GM12878 (cell line): ENCODE measurements around the gene DISC1. TPM values are rescaled to one million over a fixed set of nuclear protein-coding genes. Genes with fewer than 3 reads are reported as not detected.

Experiments
- ATAC-seq: fragments of 200-7000 bp; cut with Tn5 transposase; 3 replicates; pipeline ENCODE4 v1.9.1; 2020; ENCODE audit warnings: mild to moderate bottlenecking, moderate library complexity
- BruUV-seq: library from RNA; stranded (reverse); fragments of 400-500 nt; replicated peaks from 2 replicates; lab custom pipeline; 2021; lab: Mats Ljungman, UMichigan
- CTCF ChIA-PET: fragments of 300-600 bp; sonication (Branson Sonifier 250); formaldehyde crosslinking; extraction: SDS; loops from one replicate; lab custom pipeline; 2021; ENCODE audit warnings: inconsistent platforms; lab: Yijun Ruan, JAX
- POLR2A ChIA-PET: fragments of 350-600 bp; formaldehyde crosslinking; extraction: SDS; loops from one replicate; lab custom pipeline; 2021; ENCODE audit warnings: inconsistent platforms; lab: Charles Lee
- RAD21 ChIA-PET: fragments of 300-600 bp; sonication (Branson Sonifier 250); formaldehyde crosslinking; loops from one replicate; lab custom pipeline; 2023; ENCODE audit warnings: antibody characterized with exemption; ENCODE audit not compliant: unreplicated experiment; lab: Charles Lee
- SMC1A ChIA-PET: fragments of 300-600 bp; sonication (Branson Sonifier 250); formaldehyde crosslinking; loops from one replicate; lab custom pipeline; 2023; ENCODE audit not compliant: unreplicated experiment, uncharacterized antibody; lab: Charles Lee
- DNase-seq: peaks from one replicate; pipeline ENCODE4 v3.0.0-alpha.2; 2011; ENCODE audit warnings: low read depth, low spot score
- FAIRE-seq: peaks from 3 replicates; lab custom pipeline; 2011; peaks lifted over from hg19 to GRCh38; lab: Jason Lieb, UNC
- H2AFZ ChIP-seq: 2 replicates; pipeline ENCODE4 v1.6.0; 2011; ENCODE audit warnings: low read depth, low read length, control low read depth; ENCODE audit not compliant: control insufficient read depth
- H3K27ac ChIP-seq: 2 replicates; pipeline ENCODE4 v1.5.1; 2011; ENCODE audit warnings: control low read depth; ENCODE audit not compliant: control insufficient read depth, insufficient read depth
- H3K27me3 ChIP-seq, 2 experiments: replicated peaks in 1 of 2; 2 replicates each; pipeline versions ENCODE4 v1.6.0 to v1.6.1; 2011; ENCODE audit warnings: low read length in 1 of 2; ENCODE audit not compliant: control insufficient read depth in 2 of 2, insufficient read depth in 2 of 2
- H3K36me3 ChIP-seq, 2 experiments: 2 replicates each; pipeline ENCODE4 v1.5.1; 2011; ENCODE audit warnings: low read length in 1 of 2; ENCODE audit not compliant: control insufficient read depth in 2 of 2, insufficient read depth in 2 of 2
- H3K4me1 ChIP-seq: 2 replicates; pipeline ENCODE4 v1.6.1; 2011; ENCODE audit warnings: mild to moderate bottlenecking, low read length, moderate library complexity, mixed read lengths; ENCODE audit not compliant: control insufficient read depth, insufficient read depth
- H3K4me2 ChIP-seq: 2 replicates; pipeline ENCODE4 v1.6.0; 2011; ENCODE audit warnings: control low read depth; ENCODE audit not compliant: control insufficient read depth, insufficient read depth
- H3K4me3 ChIP-seq: fragments of 200-600 bp; sonication (generic); 2 replicates; pipeline ENCODE4 v1.5.1; 2016
- H3K79me2 ChIP-seq: 2 replicates; pipeline ENCODE4 v1.6.0; 2011; ENCODE audit warnings: low read length; ENCODE audit not compliant: control insufficient read depth, insufficient read depth
- H3K9ac ChIP-seq: 2 replicates; pipeline ENCODE4 v1.8.0; 2011; ENCODE audit warnings: low read length, control low read depth, mixed read lengths; ENCODE audit not compliant: control insufficient read depth, insufficient read depth
- H3K9me3 ChIP-seq: replicated peaks from 3 replicates; pipeline ENCODE4 v1.5.1; 2011; ENCODE audit warnings: mild to moderate bottlenecking, low read length; ENCODE audit not compliant: control insufficient read depth, insufficient read depth
- H4K20me1 ChIP-seq: 2 replicates; pipeline ENCODE4 v1.6.0; 2011; ENCODE audit not compliant: control insufficient read depth, insufficient read depth
- BCL11A ChIP-seq: IDR thresholded peaks from 2 replicates; pipeline ENCODE4 v1.6.1; 2011; ENCODE audit warnings: low read depth, low read length
- CHD1 ChIP-seq: IDR thresholded peaks from 2 replicates; pipeline ENCODE4 v1.6.1; 2012; ENCODE audit warnings: low read depth, low read length, improper control_type of control experiment
- EZH2 ChIP-seq: IDR thresholded peaks from 2 replicates; pipeline ENCODE4 v1.6.1; 2012; ENCODE audit warnings: low read depth, mild to moderate bottlenecking, control low read depth, inconsistent platforms, low read length, borderline replicate concordance; ENCODE audit not compliant: control insufficient read depth
- GATAD2B ChIP-seq: fragments of 450-650 bp; conservative IDR thresholded peaks from 2 replicates; pipeline ENCODE4 v1.6.1; 2017; ENCODE audit warnings: low read depth, mild to moderate bottlenecking, moderate library complexity
- JUND ChIP-seq: IDR thresholded peaks from 2 replicates; pipeline ENCODE4 v1.6.1; 2012; ENCODE audit warnings: low read depth, mild to moderate bottlenecking, low read length, improper control_type of control experiment, moderate library complexity
- KAT2A ChIP-seq: conservative IDR thresholded peaks from 2 replicates; pipeline ENCODE4 v1.6.1; 2011; ENCODE audit warnings: low read depth, low read length; ENCODE audit not compliant: control insufficient read depth
- MTA3 ChIP-seq: IDR thresholded peaks from 2 replicates; pipeline ENCODE4 v1.6.1; 2012; ENCODE audit warnings: low read length, inconsistent platforms, borderline replicate concordance
- MXI1 ChIP-seq: fragments of 150-350 bp; IDR thresholded peaks from 2 replicates; pipeline ENCODE4 v1.6.1; 2011; ENCODE audit warnings: low read depth, mild to moderate bottlenecking, inconsistent platforms, low read length, improper control_type of control experiment
- NR2C2 ChIP-seq: IDR thresholded peaks from 2 replicates; pipeline ENCODE4 v1.6.1; 2011; ENCODE audit warnings: borderline replicate concordance, low read depth; ENCODE audit not compliant: control insufficient read depth, insufficient read length
- RCOR1 ChIP-seq: conservative IDR thresholded peaks from 2 replicates; pipeline ENCODE4 v1.6.1; 2012; ENCODE audit warnings: low read depth, low read length, improper control_type of control experiment
- RUNX3 ChIP-seq: IDR thresholded peaks from 2 replicates; pipeline ENCODE4 v1.6.1; 2012; ENCODE audit warnings: low read length, inconsistent platforms
- STAT3 ChIP-seq: IDR thresholded peaks from 2 replicates; pipeline ENCODE4 v1.6.1; 2011; ENCODE audit warnings: low read depth, low read length, improper control_type of control experiment
- WRNIP1 ChIP-seq: IDR thresholded peaks from 2 replicates; pipeline ENCODE4 v1.6.1; 2011; ENCODE audit warnings: low read depth, low read length, improper control_type of control experiment, borderline replicate concordance
- WGBS: methylation state at CpG from one replicate; pipeline ENCODE4 v1.1.6; 2016; ENCODE audit warnings: low lambda C conversion rate; ENCODE audit not compliant: insufficient replicate concordance, insufficient coverage; ENCODE audit errors: missing lambda C conversion rate; 5-methylcytosine and 5-hydroxymethylcytosine counted together
- in situ Hi-C: fragments of 300-500 bp; cut with MboI; formaldehyde crosslinking; loops from 9 replicates; pipeline ENCODE4 v1.14.3; 2018; ENCODE audit warnings: mixed read lengths
- intact Hi-C: fragments of 100-400 bp; cut with micrococcal nuclease; formaldehyde crosslinking; loops from one replicate; pipeline ENCODE4 v1.14.2; 2022; ENCODE audit not compliant: unreplicated experiment
- polyA plus RNA-seq, 11 experiments: library from polyadenylated mRNA; depleted of rRNA in 4 of 11; unstranded in 6 of 11; stranded (reverse) in 5 of 11; fragments of >200 nt; fragmentation: Nextera tagmentation in 4 of 11; fragmentation: Illumina TruSeq in 1 of 11; extraction: Ambion mirVana in 4 of 11; extraction: Trizol in 1 of 11; gene quantifications; 1 replicate in 1 of 11; 2 replicates in 10 of 11; pipeline versions ENCODE4 v1.2.1 to v1.2.3, GENCODE V29; 2011 to 2016; ENCODE audit warnings: inconsistent platforms in 2 of 11, missing spikeins in 2 of 11, low read depth in 1 of 11
- total RNA-seq, 4 experiments: library from RNA; depleted of rRNA in 3 of 4; stranded (reverse); fragments of >200 nt in 3 of 4; fragmentation: Illumina TruSeq in 1 of 4; extraction: Trizol in 1 of 4; gene quantifications; 2 replicates each; pipeline versions ENCODE4 v1.2.1 to v1.2.3, GENCODE V29; 2013 to 2021
- TF ChIP-seq, protein P1 (sequence below): fragments of 450-650 bp; IDR thresholded peaks from 2 replicates; pipeline ENCODE4 v1.6.1; 2014; ENCODE audit warnings: mild to moderate bottlenecking
- TF ChIP-seq, protein P2 (sequence below): IDR thresholded peaks from 2 replicates; pipeline ENCODE4 v1.6.1; 2012; ENCODE audit warnings: low read depth, low read length, improper control_type of control experiment
- TF ChIP-seq, protein P3 (sequence below): fragments of 150-350 bp; IDR thresholded peaks from 2 replicates; pipeline ENCODE4 v1.6.1; 2014; ENCODE audit warnings: mild to moderate bottlenecking, low read depth, low read length

Gene DISC1
- total and polyA plus RNA-seq, 10 of the 15 experiments (the other 5 are each of a cell fraction or from before 2014, with no cell fraction given): 0.05 to 0.72 (median 0.19) TPM; not detected in 1

DNA sequence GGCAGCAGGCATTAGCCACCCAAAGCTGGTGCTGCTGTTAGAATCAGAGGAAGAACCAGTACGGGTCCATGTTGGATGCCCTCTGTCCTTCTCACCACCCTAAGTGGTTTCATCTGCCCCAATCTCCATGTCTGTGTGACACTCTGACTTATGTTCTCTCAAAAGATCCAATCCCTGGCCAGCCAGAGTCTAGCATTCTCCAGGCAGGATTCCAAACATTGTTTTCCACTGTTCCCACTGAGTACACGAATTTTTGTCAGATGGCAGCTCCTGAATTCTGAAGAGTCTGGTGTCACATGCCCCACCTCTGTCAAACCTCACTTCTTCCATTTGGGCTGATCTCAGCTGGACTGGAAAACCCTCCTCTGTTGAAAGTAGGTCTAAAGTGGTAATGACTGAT lies 166.0 kb downstream of the DISC1 start:
- WGBS: 19% methylated on average over 2 of the region's 2 CpGs
- CTCF ChIA-PET: interaction anchor here (1.1 kb wide), 1 partner anchor 10 kb away, joined by 3 read pairs; no protein-coding TSS in a partner anchor

DNA sequence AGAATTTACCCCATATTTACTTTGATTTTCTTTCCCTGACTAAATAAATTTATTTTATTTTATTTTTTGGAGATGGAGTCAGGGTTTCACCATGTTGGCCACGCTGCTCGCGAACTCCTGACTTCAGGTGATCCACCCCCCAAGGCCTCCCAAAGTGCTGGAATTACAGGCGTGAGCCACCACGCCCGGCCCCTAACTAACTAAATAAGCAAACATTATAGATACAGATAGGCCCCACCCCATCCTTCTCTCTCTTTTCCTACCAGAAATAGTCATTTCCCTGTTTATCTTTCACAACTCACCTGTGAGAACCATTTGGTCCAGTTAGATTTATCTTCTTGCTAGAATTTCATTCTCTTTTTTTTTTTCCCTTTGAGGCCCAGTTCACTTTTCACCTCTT lies 167.3 kb downstream of the DISC1 start:
- H2AFZ ChIP-seq: no peak overlapping the region
- POLR2A ChIA-PET: no interaction called here
- no peak overlapping the region for H3K4me2 ChIP-seq
- no peaks in the 10 kb centered on the region for H3K36me3 ChIP-seq
- no TSS peak for BruUV-seq
- FAIRE-seq: no peak
- no peak overlapping the region for H3K9ac ChIP-seq
- H3K27ac ChIP-seq: no peak overlapping the region
- WGBS: 34% methylated on average over 6 of the region's 6 CpGs
- H3K27me3 ChIP-seq: no peaks in the 10 kb centered on the region; a peak in 1 of 4 replicates
- CTCF ChIA-PET: no interaction called here
- intact Hi-C loops (no loop called here), in situ Hi-C loops (no loop called here)
- H3K79me2 ChIP-seq: no peaks in the 10 kb centered on the region
- no peaks in the 10 kb centered on the region for H3K4me1 ChIP-seq
- H3K9me3 ChIP-seq: no peaks in the 10 kb centered on the region
- SMC1A ChIA-PET: no interaction called here
- DNase-seq: no peak
- RAD21 ChIA-PET: no interaction called here
- H4K20me1 ChIP-seq: no peaks in the 10 kb centered on the region
- ATAC-seq: no peak
- no peak overlapping the region for H3K4me3 ChIP-seq
- TF ChIP-seq MTA3 (no peak), RUNX3 (no peak), JUND (no peak), STAT3 (no peak), MXI1 (no peak), WRNIP1 (no peak), KAT2A (no peak)
- TF ChIP-seq, protein P1, sequence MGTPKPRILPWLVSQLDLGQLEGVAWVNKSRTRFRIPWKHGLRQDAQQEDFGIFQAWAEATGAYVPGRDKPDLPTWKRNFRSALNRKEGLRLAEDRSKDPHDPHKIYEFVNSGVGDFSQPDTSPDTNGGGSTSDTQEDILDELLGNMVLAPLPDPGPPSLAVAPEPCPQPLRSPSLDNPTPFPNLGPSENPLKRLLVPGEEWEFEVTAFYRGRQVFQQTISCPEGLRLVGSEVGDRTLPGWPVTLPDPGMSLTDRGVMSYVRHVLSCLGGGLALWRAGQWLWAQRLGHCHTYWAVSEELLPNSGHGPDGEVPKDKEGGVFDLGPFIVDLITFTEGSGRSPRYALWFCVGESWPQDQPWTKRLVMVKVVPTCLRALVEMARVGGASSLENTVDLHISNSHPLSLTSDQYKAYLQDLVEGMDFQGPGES: no peak
- TF ChIP-seq, protein P2, sequence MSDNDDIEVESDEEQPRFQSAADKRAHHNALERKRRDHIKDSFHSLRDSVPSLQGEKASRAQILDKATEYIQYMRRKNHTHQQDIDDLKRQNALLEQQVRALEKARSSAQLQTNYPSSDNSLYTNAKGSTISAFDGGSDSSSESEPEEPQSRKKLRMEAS: no peak
- TF ChIP-seq, protein P3, sequence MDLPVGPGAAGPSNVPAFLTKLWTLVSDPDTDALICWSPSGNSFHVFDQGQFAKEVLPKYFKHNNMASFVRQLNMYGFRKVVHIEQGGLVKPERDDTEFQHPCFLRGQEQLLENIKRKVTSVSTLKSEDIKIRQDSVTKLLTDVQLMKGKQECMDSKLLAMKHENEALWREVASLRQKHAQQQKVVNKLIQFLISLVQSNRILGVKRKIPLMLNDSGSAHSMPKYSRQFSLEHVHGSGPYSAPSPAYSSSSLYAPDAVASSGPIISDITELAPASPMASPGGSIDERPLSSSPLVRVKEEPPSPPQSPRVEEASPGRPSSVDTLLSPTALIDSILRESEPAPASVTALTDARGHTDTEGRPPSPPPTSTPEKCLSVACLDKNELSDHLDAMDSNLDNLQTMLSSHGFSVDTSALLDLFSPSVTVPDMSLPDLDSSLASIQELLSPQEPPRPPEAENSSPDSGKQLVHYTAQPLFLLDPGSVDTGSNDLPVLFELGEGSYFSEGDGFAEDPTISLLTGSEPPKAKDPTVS: no peak

More for the DNA sequence above, 166.0 kb downstream of the DISC1 start:
- Histone ChIP-seq H3K4me1 (no peaks in the 10 kb centered on the region), H3K36me3 (no peaks in the 10 kb centered on the region), H3K9me3 (no peaks in the 10 kb centered on the region), H3K4me3 (no peak overlapping the region), H3K4me2 (no peak overlapping the region), H2AFZ (no peak overlapping the region), H3K79me2 (no peaks in the 10 kb centered on the region), H4K20me1 (no peaks in the 10 kb centered on the region), H3K27me3 (no peaks in the 10 kb centered on the region; a peak in 1 of 4 replicates), H3K27ac (no peak overlapping the region), H3K9ac (no peak overlapping the region)
- intact Hi-C loops (no loop called here), in situ Hi-C loops (no loop called here)
- FAIRE-seq (no peak), DNase-seq (no peak), ATAC-seq (no peak)
- ChIA-PET SMC1A (no interaction called here), RAD21 (no interaction called here), POLR2A (no interaction called here)
- TF ChIP-seq BCL11A (no peak), NR2C2 (no peak), EZH2 (no peak), RCOR1 (no peak), MXI1 (no peak), GATAD2B (no peak), CHD1 (no peak)
- TF ChIP-seq, protein P3: no peak
- no TSS peak for BruUV-seq
